ENCODE data around the gene KRTAP1-3.
"Not testable (repeated sequence)": the region's sequence is repeated elsewhere in the genome, so short reads cannot be mapped to it uniquely, and the experiment has no call there.

The KRTAP1-3 gene

DNA sequence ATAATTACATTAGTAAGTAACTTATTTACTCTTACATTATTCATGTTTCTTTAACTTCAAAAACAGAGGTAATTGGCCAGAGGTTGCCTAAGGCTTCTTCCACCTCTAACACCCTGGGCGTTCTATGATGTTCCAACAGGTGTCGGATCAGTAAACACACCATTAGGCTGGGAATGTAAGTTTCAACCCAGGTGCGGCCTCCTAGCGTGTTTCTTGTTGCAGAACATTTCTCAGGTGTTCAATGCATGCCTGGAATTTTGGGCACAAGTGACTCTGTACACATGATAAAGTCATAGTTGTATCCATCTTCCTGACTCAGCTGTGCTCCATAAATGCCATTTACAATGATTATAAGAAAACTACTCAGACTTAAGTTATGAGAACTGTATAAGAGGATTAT, 19.4 kb upstream of the KRTAP1-3 start:
- DNase-seq, result no peak

DNA sequence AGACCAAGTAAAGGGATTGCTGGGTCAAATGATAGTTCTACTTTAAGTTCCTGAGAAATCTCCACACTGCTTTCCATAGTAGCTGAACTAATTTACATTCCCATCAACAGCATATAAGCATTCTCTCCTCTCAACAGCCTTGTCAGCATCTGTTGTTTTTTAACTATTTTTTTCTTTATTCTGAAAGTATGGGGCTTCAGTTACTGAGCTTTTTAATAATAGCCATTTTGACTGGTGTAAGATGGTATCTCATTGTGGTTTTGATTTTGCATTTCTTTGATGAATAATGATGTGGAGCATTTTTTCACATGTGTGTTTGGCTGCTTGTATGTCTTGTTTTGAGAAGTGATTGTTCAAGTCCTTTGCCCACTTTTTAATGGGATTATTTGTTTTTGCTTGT, 17.9 kb upstream of the KRTAP1-3 start:
- no peak for DNase-seq

DNA sequence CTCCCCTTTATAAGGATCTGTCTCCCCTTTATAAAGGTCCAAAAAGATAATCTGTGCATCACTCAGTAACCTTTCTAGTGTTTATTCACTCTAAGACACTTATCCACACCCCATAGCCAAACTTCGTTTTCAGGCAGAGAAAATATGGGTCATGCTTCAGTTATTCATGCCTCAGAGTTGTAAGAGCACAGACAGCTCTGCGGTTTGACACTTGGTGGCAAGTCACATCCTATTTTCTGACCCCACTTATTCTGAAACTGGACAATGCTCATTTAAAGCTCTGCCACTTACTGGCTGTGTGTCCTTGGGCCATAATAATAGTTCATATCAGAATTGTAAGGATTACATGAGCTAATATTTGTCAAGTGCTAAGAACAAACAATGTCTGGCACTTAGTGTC, 14.4 kb upstream of the KRTAP1-3 start:
- no peak for DNase-seq

DNA sequence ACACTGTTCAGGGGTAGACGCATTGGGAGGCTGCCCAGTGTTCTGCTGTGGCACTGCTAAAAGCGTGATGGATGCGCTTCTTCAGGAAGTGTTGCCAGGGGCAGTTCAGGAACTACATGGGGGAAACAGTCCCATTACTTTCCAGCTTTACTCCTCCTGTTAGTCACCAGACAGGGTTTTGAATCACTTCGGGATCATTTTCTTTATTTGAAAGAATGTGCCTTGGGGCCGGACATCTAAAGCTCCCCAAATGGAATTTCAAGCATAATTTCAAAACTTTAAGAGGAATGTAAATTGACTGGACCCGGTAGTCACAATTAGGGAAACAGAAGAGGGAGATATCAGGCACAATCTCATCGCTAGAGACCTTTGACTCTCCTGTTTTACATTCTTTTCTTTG, 13.8 kb upstream of the KRTAP1-3 start:
- DNase-seq, result no peak

DNA sequence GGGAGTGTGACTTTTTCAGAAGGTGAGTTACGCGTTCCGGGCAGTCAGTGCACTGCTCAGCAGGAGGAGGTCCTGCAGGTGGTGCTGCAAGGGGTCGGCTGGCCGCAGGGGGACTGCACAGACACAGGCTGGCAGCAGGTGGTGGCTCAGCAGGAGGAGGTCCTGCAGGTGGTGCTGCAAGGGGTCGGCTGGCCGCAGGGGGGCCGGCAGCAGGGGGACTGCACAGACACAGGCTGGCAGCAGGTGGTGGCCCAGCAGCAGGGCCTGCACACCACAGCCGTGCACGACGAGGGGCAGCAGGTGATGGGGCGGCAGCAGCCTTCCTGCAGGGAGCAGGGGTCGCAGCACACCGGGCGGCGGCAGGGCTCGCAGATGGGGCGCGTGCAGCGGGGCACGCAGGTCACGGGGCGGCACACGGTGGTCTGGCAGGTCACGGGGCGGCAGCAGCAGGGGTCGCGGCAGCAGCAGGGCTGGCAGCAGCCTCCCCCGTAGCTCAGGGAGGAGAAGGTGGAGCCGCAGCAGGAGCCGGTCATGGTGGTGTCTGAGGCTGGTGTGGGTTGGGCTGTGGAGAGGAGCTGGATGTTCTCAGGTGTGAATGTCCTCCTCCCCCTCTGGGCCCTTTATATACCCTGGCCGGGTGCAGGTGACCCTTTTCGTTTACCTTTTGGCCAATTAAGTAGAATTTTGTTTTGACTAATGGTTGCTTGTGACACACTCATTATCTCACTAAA, 12.2 kb upstream of the KRTAP1-3 start, which contains the start of gene KRTAP2-1:
TSS of gene KRTAP2-1 (minus strand) at position 582 of the 731 bp plus-strand sequence. CDS start at position 533, 49 bp downstream.
- not testable (repeated sequence) for DNase-seq

DNA sequence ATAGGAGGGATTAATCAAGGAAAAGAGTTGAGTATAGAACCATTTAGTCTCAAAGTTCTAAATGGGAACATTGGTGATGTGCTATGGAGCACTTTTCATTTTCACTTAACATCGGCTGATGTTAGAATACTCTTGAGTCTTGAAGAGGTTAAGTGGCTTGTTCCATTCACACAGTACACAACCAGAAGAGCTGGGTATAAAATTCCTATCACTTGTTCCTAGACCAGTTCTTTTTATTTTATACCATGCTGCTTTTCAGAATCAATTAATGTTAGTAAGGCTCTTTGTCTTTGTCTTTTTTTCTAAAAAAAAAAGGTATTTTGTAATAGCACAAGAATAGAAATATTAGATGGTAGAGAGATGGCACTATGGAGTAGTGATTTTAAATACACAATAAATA, 8.3 kb upstream of the KRTAP1-3 start:
- DNase-seq, result no peak

DNA sequence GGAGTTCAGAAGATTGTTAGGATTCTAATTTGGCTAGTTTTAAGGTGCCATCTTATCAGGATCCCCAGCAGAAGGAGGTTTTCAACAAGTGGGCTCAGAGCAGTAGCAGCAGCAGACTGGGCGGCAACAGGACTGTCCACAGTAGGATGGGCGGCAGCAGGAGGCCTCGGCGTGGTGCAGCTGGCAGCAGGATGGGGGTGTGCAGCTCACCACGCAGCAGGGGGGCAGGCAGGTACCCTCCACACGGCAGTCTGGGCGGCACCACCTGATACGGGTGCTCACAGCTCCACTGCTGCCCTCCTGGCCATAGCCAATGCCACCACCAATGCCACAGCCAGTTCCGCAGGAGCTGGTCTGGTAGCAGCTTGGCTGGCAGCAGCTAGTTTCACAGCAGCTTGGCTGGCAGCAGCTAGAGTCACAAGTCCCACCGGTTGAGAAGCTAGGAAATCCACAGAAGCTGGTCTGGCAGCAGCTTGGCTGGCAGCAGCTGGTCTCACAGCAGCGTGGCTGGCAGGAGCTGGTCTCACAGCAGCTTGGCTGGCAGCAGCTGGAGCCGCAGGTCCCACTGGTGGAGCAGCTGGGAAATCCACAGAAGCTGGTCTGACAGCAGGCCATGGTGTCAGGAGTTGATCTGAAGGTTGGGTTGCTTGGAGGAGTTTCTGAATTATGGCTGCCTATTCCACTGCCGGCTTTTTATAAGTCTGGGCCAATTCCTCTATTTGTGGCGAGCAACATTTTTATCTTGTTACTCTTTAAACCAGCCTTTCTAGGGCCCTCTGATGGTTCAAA, 6.3 kb upstream of the KRTAP1-3 start, which contains the start of gene KRTAP1-1:
TSS of gene KRTAP1-1 (minus strand) at position 668 of the 789 bp plus-strand sequence. CDS start at position 615, 53 bp downstream.
- DNase-seq, result not testable (repeated sequence)

DNA sequence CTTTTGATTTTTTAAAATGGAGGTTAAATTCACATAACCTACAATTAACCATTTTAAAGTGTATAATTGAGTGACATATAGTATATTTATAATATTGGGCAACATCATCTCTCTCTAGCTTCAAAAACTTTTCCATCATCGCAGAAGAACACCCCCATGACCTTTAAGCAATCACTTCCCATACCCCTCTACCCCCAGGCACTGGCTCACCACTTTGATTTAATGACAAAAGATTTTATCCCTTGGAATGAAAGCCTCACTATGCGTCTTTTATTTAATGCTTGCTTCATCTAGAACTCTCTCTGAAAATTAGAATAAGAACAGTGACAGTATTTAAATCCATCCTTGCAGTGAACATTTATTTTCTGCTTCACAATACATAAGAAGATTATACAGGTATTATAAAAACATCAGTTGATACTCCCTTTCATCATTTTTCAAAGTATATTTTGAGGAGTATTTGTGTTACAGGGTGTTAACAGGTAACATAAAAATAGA, 3.2 kb upstream of the KRTAP1-3 start:
- DNase-seq, result no peak

DNA sequence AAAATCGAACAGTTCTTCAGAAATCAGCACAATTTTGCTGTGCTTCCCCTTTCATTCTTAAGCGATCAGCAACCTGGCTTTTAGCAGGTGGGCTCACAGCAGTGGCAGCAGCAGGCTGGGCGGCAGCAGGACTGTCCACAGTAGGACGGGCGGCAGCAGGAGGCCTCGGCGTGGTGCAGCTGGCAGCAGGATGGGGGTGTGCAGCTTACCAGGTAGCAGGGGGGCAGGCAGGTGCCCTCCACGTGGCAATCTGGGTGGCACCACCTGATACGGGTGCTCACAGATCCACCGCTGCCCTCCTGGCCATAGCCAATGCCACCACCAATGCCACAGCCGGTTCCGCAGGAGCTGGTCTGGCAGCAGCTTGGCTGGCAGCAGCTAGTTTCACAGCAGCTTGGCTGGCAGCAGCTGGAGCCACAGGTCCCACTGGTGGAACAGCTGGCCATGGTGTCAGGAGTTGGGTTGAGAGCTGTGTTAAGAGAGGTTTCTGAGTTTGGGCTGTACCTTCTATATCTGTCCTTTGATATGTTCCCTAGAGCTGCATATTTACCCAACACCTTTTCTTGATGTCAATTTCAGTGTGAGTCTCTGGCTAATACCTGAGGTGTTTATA, 4.9 kb downstream of the KRTAP1-3 start, which contains the start of gene KRTAP1-4:
TSS of gene KRTAP1-4 (minus strand) at position 563 of the 613 bp plus-strand sequence. CDS start at position 446, 117 bp downstream.
- DNase-seq, result no peak

DNA sequence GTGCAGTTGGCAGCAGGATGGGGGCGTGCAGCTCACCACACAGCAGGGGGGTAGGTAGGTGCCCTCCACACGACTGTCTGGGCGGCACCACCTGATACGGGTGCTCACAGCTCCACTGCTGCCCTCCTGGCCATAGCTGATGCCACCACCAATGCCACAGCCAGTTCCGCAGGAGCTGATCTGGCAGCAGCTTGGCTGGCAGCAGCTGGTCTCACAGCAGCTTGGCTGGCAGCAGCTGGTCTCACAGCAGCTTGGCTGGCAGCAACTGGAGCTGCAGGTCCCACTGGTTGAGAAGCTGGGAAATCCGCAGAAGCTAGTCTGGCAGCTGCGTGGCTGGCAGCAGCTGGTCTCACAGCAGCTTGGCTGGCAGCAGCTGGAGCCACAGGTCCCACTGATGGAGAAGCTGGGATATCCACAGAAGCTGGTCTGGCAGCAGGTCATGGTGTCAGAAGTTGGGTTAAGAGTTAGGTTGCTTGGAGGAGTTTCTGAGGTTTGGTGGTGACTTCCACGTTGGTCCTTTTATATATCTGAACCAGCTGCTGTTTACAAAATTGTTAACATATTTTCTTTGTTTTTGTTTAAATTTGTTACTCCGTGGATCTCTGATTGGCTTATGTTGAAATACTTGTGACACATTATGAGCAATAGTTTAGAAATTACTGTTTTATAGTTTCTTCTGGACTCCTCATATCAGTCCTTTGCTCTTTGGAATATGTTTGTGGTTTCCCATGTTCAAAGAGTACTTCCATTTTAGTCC, 7.8 kb downstream of the KRTAP1-3 start, which contains the start of gene KRTAP1-5:
TSS of gene KRTAP1-5 (minus strand) at position 494 of the 757 bp plus-strand sequence. CDS start at position 441, 53 bp downstream.
- no peak for DNase-seq

DNA sequence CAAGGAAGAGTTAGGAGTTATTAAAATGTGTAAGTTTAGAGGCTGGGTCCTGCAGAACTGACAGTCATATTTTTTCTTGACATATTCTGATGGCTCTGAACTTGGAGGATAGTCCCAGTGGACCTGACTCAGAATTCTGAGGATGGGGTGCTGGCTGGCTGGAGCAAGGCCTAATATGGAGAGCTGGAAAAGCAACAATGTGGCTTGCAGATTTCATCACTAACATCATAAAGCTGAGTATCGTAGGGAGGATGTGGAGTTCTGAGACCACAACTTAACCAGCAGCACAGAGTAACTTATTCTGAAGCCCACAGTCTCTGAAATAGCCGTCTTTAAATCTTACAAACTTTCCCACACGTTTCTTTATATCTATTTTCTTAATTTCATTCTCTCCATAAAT, 10.0 kb downstream of the KRTAP1-3 start:
- DNase-seq, result no peak

DNA sequence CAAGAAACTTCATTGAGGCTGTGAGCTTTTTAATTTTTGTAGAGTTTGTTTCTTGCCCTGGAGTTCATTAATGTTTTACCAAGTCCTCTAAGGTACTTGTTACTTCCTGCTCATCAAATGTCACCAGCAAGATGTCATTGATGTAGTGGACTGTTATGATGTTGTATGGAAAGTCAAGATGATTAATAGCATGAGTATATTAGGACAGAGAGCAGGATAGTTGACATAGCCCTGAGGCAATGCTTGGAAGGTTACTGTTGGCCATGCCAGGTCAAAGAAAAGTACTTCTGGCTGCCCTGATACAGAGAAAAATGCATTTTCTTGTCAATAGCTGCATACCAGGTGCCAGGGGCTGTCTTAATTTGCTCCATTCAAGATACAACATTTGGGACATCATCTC, 14.3 kb downstream of the KRTAP1-3 start:
- no peak for DNase-seq

DNA sequence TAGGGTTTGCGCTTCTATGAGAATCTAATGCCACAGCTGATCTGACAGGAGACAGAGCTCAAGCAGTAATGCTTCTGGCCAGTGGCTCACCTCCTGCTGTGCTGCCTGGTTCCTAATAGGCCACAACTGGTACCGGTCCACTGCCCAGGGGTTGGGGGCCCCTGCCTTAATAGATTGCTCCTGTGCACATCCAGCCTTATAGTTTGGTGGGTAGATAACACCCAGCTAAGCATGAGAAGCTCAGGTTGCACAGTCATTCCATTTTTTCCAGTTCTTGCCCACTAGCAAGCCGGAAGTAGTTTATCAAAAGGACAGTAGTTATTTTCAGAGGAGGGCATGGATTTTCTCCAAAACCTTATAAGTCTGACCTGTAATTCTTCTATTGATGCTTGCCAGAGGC, 15.3 kb downstream of the KRTAP1-3 start:
- DNase-seq, result no peak

DNA sequence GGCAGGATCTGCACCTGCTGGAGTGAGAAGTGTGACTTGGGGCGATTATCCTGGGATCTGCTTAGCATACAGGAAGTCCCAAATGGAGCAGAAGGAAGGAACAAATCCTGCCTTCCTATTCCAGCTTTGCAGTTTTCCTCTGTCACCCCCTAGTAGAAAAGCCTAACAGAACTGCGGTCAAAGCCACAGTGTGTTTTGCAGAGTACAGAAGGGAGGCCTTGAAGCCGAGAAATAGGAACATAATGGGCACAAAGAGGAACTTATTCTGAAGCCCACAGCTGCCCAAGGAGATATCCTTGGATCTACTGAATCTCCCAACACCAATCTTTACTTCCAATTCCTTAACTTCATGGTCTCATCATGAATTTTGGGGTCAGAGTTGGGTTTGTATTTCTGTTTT, 16.1 kb downstream of the KRTAP1-3 start:
- no peak for DNase-seq

DNA sequence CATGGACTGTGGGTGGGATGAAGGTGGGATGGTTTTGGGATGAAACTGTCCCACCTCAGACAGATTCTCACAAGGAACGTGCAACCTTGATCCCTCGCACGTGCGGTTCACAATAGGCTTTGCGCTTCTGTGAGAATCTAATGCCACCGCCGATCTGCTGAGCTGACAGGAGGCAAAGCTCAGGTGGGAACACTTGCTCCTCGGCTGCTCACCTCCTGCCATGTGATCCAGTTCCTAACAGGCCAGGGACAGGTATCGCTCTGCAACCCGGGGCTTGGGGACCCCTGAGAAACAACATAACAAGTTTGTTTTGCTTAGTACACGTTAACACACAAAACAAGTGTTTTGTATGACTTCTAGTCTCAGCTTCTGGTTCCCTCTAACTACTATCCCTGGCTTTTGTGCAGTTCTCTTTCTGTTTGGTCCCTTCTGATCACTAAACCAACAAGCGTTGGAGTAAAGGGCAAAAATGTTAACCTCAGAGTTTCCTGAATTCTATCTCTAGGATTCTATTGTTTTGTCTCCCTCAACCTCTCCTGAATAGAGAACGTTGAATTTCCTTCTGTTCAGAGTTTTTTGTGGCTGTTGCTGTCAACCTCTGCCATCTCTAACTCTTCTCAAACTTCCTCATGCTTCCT, 18.0 kb downstream of the KRTAP1-3 start:
- no peak for DNase-seq

DNA sequence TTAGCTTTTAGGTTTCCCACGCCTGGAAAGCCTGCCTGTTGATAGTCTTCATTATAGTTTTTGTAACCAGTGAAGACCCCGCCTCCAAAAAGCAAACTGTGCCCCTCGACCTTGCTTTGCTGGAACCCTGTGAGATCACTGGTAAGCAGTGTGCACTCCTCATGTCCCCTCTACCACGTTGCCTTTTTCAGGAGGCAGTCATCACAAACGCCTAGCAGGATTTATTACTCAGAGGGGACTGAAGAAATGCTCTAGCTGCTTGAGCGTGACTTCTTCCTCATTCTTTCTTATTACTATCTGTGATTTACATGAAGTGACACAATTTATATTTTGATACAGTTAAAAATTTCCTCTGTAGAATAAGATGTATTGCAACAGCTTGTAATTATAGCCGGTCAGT, 19.2 kb downstream of the KRTAP1-3 start:
- no peak for DNase-seq

DNA sequence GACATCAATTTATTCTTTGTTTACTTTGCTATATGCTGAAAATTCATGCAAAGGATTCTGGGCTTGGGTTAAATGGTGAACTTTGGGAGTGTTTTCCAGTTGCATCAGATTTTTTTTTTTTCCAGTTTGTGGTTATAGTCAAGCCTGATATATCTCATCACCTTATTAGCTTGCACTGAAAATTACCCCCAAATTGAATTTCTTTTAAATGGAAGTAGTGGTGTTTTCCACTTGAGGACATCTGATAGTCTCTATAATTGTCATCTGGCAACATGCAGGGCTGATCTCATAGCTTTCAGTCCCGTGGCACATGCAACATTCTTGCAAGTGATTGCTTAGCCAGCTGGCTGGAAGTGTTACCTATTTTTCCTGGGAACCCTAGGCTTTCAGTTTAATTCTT, 21.1 kb downstream of the KRTAP1-3 start:
- no peak for DNase-seq

DNA sequence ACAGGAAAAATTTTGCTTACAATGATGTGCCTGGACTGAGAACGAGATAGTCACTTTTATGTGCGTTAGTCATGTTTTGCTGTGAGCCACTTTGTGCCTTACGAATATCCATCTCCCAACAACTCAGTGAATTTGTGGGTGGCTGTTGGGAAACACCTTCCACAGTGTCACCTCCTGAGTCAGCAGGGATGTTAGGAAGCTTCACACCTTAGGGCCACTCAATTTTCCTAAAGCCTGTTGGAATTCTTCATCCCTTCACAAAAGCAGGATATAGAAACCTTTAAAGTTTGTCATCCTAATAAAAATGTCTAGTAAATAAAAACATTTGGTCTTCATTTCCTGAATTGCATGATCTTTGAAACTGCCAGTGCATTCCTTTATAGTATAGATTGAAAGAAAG, 21.5 kb downstream of the KRTAP1-3 start:
- DNase-seq, result no peak

DNA sequence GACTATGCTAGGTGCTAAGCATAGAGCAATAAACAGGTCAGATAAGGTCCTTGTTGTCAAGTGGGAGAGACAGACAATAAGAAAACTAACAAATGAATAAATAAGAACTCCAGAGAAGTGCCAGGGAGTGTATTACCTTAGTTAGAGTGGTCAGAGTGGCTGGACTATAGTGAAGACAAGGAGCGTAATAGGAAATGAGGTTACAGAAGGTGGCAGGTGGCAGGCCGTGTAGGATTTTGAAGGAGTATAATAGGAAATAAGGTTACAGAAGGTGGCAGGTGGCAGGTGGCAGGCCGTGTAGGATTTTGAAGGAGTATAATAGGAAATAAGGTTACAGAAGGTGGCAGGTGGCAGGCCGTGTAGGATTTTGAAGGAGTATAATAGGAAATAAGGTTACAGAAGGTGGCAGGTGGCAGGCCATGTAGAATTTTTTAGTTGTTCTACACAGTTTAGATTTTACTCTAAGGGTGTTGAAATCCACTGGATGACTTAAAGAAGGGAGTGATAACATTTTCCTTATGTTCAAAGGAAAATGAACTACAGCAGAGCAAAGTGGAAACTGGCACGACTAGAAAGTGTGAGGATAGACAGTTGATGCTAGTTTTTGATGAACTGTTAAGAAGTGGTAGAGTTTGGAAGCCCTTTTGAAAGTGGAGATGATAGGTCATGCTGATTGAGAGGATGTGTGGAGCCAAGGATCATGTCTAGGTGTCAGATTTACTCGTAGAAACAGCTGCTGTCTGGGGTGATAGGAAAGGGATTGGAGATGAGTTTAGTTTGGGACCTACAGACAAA, 22.2 kb downstream of the KRTAP1-3 start:
- DNase-seq, result no peak

DNA sequence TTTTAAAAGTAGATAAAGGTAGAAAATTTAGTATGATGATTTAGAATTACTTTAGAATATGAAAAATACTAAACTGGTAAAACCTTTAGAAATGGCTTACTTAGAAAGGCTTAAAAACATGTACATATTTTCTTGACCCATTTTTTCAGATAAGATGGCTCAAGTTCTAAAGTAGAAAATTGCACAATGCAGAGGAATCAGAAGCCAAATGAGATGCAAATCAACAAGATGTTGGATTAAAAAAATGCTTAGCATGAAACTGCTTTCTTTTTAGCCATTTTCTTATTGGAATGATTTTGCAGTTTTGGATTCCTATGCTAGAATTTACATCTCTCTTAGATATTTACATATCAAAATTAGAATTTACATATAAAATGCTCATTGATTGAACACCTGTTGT, 24.2 kb downstream of the KRTAP1-3 start:
- DNase-seq, result no peak

DNA sequence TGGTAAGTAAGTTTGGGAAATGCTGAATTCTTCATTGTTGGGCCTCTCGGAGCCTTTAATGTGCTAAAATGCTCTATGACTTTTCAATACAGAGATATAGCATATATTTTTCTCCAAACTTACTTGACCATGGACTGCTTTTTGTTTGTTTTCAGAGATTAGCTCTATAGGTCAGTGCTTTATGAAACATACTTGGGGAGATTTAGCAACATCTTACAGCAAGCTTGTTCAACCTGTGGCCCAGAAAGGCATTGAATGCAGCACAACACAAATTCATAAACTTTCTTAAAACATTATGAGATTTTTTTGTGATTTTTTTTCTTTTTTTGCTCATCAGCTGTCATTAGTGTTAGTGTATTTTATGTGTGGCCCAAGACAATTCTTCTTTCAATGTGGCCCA, 24.7 kb downstream of the KRTAP1-3 start:
- DNase-seq, result no peak
